Lung microvascular endothelial cell (primary cell): ENCODE results near the gene ADAM10. TPM values are rescaled to one million over a fixed set of nuclear protein-coding genes. Genes with fewer than 3 reads are reported as not detected.

Source experiments
- DNase-seq, 2 donors: peaks; one replicate each; pipeline versions ENCODE4 v3.0.0 to v3.0.0-alpha.2; 2010; ENCODE audit warnings: low read depth in 2 of 2
- total RNA-seq: library from RNA; depleted of rRNA; stranded (reverse); fragments of >200 nt; gene quantifications from 2 replicates; pipeline ENCODE4 v1.2.1, GENCODE V29; 2014

ADAM10 gene
- total RNA-seq, 1 donor from 2014 or later = 137 TPM

GRCh38 chr15:58755956-58756355 is 6.4 kb upstream of the ADAM10 start:
- DNase-seq = peak in 1 of 2 donors; percentile 18

GRCh38 chr15:58755350-58755749 is 5.8 kb upstream of the ADAM10 start:
- peak in 1 of 2 donors; percentile 52 for DNase-seq

- DNase-seq = no peak
Measured at GRCh38 chr15:58752716-58753115, 3.2 kb upstream of the ADAM10 start.

- peak; percentile 65 to 68 for DNase-seq
Measured at GRCh38 chr15:58748852-58749531, 515 bp downstream of the ADAM10 start.

GRCh38 chr15:58748040-58748851 is 1.3 kb downstream of the ADAM10 start:
- peak; percentile 24 to 31 for DNase-seq

- DNase-seq = no peak
Measured at GRCh38 chr15:58746174-58746573, 3.3 kb downstream of the ADAM10 start.

- no peak for DNase-seq
Measured at GRCh38 chr15:58742819-58743502, 6.5 kb downstream of the ADAM10 start.

- DNase-seq = peak; percentile 60 to 87
Measured at GRCh38 chr15:58742022-58742813, 7.3 kb downstream of the ADAM10 start.

GRCh38 chr15:58741032-58741431 is 8.5 kb downstream of the ADAM10 start:
- DNase-seq = no peak

GRCh38 chr15:58740436-58740835 is 9.1 kb downstream of the ADAM10 start:
- no peak for DNase-seq

GRCh38 chr15:58738046-58738707 is 11.3 kb downstream of the ADAM10 start:
- peak; percentile 65 to 69 for DNase-seq

- DNase-seq = no peak
Measured at GRCh38 chr15:58737298-58737697, 12.2 kb downstream of the ADAM10 start.

GRCh38 chr15:58736018-58736643 is 13.4 kb downstream of the ADAM10 start:
- no peak for DNase-seq

- DNase-seq = no peak
Measured at GRCh38 chr15:58734859-58735258, 14.6 kb downstream of the ADAM10 start.

GRCh38 chr15:58732625-58733363 is 16.7 kb downstream of the ADAM10 start:
- DNase-seq = no peak

- peak in 1 of 2 donors; percentile 67 for DNase-seq
Measured at GRCh38 chr15:58731756-58732535, 17.6 kb downstream of the ADAM10 start.

- DNase-seq = no peak
Measured at GRCh38 chr15:58726867-58727266, 22.6 kb downstream of the ADAM10 start.

GRCh38 chr15:58724466-58724865 is 25.0 kb downstream of the ADAM10 start:
- no peak for DNase-seq

GRCh38 chr15:58717357-58717756 is 32.1 kb downstream of the ADAM10 start:
- no peak for DNase-seq
